HepG2 (cell line): Measurements from ENCODE around the gene ERFL. TPM values are rescaled to one million over a fixed set of nuclear protein-coding genes. Genes with fewer than 3 reads are reported as not detected.

ENCODE experiments used
- ATAC-seq: fragments of 200-7000 bp; cut with Tn5 transposase; 3 replicates; pipeline ENCODE4 v1.9.1; 2020; ENCODE audit warnings: mild to moderate bottlenecking, moderate library complexity
- BruUV-seq: library from RNA; stranded (reverse); fragments of 400-500 nt; replicated peaks from 2 replicates; lab custom pipeline; 2021; lab: Mats Ljungman, UMichigan
- CTCF ChIA-PET: fragments of 300-600 bp; formaldehyde crosslinking; extraction: SDS; loops from one replicate; lab custom pipeline; 2021; ENCODE audit warnings: low total read pairs, inconsistent platforms, low intra/inter-chr PET ratio; lab: Yijun Ruan, JAX
- POLR2A ChIA-PET: fragments of 350-600 bp; sonication (Branson Sonifier 250); formaldehyde crosslinking; loops from one replicate; lab custom pipeline; 2020; ENCODE audit warnings: antibody characterized with exemption, inconsistent platforms; lab: Yijun Ruan, JAX
- DNase-seq: peaks from one replicate; pipeline ENCODE4 v3.0.0-alpha.2; 2015; ENCODE audit warnings: low spot score
- FAIRE-seq: peaks from 3 replicates; lab custom pipeline; 2011; peaks lifted over from hg19 to GRCh38; lab: Jason Lieb, UNC
- H2AFZ ChIP-seq: one replicate; pipeline ENCODE4 v1.6.1; 2011; ENCODE audit warnings: low read length, inconsistent platforms
- H3K27ac ChIP-seq: fragments of 300-600 bp; 3 replicates; pipeline ENCODE4 v1.8.0; 2011; ENCODE audit warnings: mixed run types, mild to moderate bottlenecking, mixed read lengths, low read length, inconsistent platforms; ENCODE audit not compliant: insufficient read depth; ENCODE audit errors: extremely low read length
- H3K27me3 ChIP-seq, 2 experiments: fragments of 200-600 bp in 1 of 2; 2 replicates in 1 of 2; 3 replicates in 1 of 2; pipeline versions ENCODE4 v1.6.0 to v1.8.0; 2011; ENCODE audit warnings: low read length in 2 of 2, mild to moderate bottlenecking in 2 of 2, moderate library complexity in 2 of 2, inconsistent platforms in 1 of 2; ENCODE audit not compliant: insufficient read depth in 2 of 2, control insufficient read depth in 1 of 2
- H3K36me3 ChIP-seq, 2 experiments: fragments of 200-600 bp in 1 of 2; replicated peaks in 1 of 2; 2 replicates in 1 of 2; 3 replicates in 1 of 2; pipeline versions ENCODE4 v1.5.1 to v1.8.0; 2011; ENCODE audit warnings: low read length in 2 of 2, inconsistent platforms in 1 of 2; ENCODE audit not compliant: insufficient read depth in 2 of 2, control insufficient read depth in 1 of 2
- H3K4me1 ChIP-seq: 2 replicates; pipeline ENCODE4 v1.5.1; 2012; ENCODE audit warnings: low read length, inconsistent platforms; ENCODE audit not compliant: insufficient read depth
- H3K4me2 ChIP-seq: 2 replicates; pipeline ENCODE4 v1.6.0; 2011; ENCODE audit warnings: low read depth, low read length, inconsistent platforms
- H3K4me3 ChIP-seq, 3 experiments: fragments of 200-600 bp in 1 of 3; sonication (generic), shearing (Covaris generic) in 1 of 3; replicated peaks in 1 of 3; 2 replicates each; pipeline ENCODE4 v1.5.1; 2011 to 2016; ENCODE audit warnings: low read length in 3 of 3, inconsistent platforms in 2 of 3, low read depth in 2 of 3, mild to moderate bottlenecking in 2 of 3, control low read depth in 1 of 3, mixed read lengths in 1 of 3; ENCODE audit not compliant: insufficient read depth in 1 of 3
- H3K79me2 ChIP-seq: one replicate; pipeline ENCODE4 v1.6.1; 2011; ENCODE audit warnings: low read length, inconsistent platforms; ENCODE audit not compliant: insufficient read depth
- H3K9ac ChIP-seq: 2 replicates; pipeline ENCODE4 v1.6.0; 2011; ENCODE audit warnings: mild to moderate bottlenecking, low read depth, low read length, inconsistent platforms; ENCODE audit not compliant: insufficient read depth
- H3K9me3 ChIP-seq: 2 replicates; pipeline ENCODE4 v1.5.1; 2012; ENCODE audit warnings: mild to moderate bottlenecking, low read length
- H4K20me1 ChIP-seq: 2 replicates; pipeline ENCODE4 v1.6.0; 2011; ENCODE audit warnings: inconsistent platforms, mild to moderate bottlenecking, low read length, moderate library complexity; ENCODE audit not compliant: insufficient read depth
- ATF2 ChIP-seq: sonication (generic); formaldehyde crosslinking; IDR thresholded peaks from 2 replicates; pipeline ENCODE4 v1.4.0; 2020; ENCODE audit warnings: missing genetic modification reagents
- CREB1 ChIP-seq, 2 experiments: fragments of 450-650 bp in 1 of 2; IDR thresholded peaks; 2 replicates each; pipeline ENCODE4 v1.6.1; 2016 to 2017; ENCODE audit warnings: control low read depth in 1 of 2, mild to moderate bottlenecking in 1 of 2, missing compliant biosample characterization in 1 of 2, missing genetic modification characterization in 1 of 2
- SKI ChIP-seq: fragments of 450-650 bp; IDR thresholded peaks from one replicate; pipeline ENCODE4 v1.6.1; 2018; ENCODE audit warnings: mild to moderate bottlenecking; ENCODE audit not compliant: partially characterized antibody
- TERF1 ChIP-seq: sonication (generic); formaldehyde crosslinking; IDR thresholded peaks from 2 replicates; pipeline ENCODE4 v1.8.0; 2022; ENCODE audit warnings: mild to moderate bottlenecking, missing genetic modification reagents, moderate library complexity
- ZNF256 ChIP-seq: sonication (generic); formaldehyde crosslinking; conservative IDR thresholded peaks from 2 replicates; pipeline ENCODE4 v1.4.0; 2020; ENCODE audit warnings: missing genetic modification reagents
- WGBS: methylation state at CpG from one replicate; pipeline ENCODE4 v1.1.6; 2017; ENCODE audit warnings: low lambda C conversion rate; 5-methylcytosine and 5-hydroxymethylcytosine counted together
- in situ Hi-C: cut with HindIII; loops from 2 replicates; pipeline ENCODE4 v1.10.0; 2017; ENCODE audit warnings: low pct_unique_long_range_greater_than_20kb; ENCODE audit not compliant: extremely low pct_ligation_motif_present
- intact Hi-C: fragments of 100-400 bp; cut with micrococcal nuclease; formaldehyde crosslinking; loops from one replicate; pipeline ENCODE4 v1.10.0; 2022; ENCODE audit not compliant: unreplicated experiment
- polyA plus RNA-seq, 8 experiments: library from polyadenylated mRNA; depleted of rRNA in 3 of 8; stranded (reverse) in 7 of 8; unstranded in 1 of 8; fragments of >200 nt; fragmentation: Illumina TruSeq in 4 of 8; extraction: Trizol in 4 of 8; gene quantifications; 2 replicates each; pipeline versions ENCODE4 v1.2.1 to v1.2.3, GENCODE V29; 2011 to 2016; ENCODE audit warnings: low read depth in 4 of 8, missing spikeins in 1 of 8, mixed read lengths in 1 of 8; ENCODE audit not compliant: insufficient read depth in 1 of 8
- total RNA-seq, 5 experiments: library from RNA; depleted of rRNA; stranded (reverse); fragments of >200 nt; fragmentation: Illumina TruSeq; extraction: Trizol; gene quantifications; 2 replicates each; pipeline ENCODE4 v1.2.3, GENCODE V29; 2016; ENCODE audit warnings: low read depth in 1 of 5

ERFL gene
- total and polyA plus RNA-seq, 2 of the 13 experiments (the other 11 are each of a cell fraction or from before 2014, with no cell fraction given) = not detected

DNA sequence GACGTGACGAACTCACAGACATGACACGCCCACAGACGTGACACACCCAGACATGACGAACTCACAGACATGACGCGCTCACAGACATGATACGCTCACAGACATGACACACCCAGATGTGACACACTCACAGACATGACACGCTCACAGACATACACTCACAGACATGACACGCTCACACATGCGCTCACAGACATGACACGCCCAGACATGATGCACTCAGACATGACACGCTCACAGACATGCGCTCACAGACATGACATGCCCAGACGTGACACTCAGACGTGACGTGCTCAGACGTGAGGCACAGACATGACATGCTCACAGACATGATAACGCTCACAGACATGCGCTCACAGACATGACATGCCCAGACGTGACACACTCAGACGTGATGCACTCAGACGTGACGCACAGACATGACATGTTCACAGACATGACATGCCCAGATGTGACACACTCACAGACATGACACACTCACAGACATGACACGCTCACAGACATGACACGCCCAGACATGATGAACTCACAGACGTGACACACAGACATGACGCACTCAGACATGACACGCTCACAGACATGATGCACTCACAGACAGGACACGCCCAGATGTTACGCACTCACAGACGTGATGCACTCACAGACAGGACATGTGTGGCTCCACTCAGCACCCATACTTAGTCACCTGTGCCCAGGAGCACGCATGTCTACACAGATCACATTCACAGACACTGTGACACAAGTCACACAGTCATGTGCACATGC is 8.1 kb downstream of the ERFL start:
- Histone ChIP-seq H2AFZ (no peak overlapping the region), H3K27me3 (peaks cover 0 to 40% of the 10 kb centered on the region in 2 experiments), H3K36me3 (no peaks in the 10 kb centered on the region), H3K4me3 (no peak overlapping the region), H3K27ac (no peak overlapping the region), H3K4me1 (no peaks in the 10 kb centered on the region), H4K20me1 (no peaks in the 10 kb centered on the region), H3K4me2 (no peak overlapping the region), H3K9ac (no peak overlapping the region), H3K9me3 (no peaks in the 10 kb centered on the region), H3K79me2 (no peaks in the 10 kb centered on the region)
- no peak for ATAC-seq
- FAIRE-seq = no peak
- no TSS peak for BruUV-seq
- in situ Hi-C loops (no loop called here), intact Hi-C loops (no loop called here)
- CTCF ChIA-PET = no interaction called here
- 74% methylated on average over 20 of the region's 33 CpGs for WGBS
- TF ChIP-seq ZNF256 (CRISPR knock-in tag) (no peak), SKI (peak; percentile 23), ATF2 (CRISPR knock-in tag) (no peak), CREB1 (IDR thresholded peaks at IDR 0.05) (peak; percentile 80; the same call in 1 of the 2 replicates), CREB1 (CRISPR knock-in tag; IDR thresholded peaks at IDR 0.05) (no peak), TERF1 (CRISPR knock-in tag) (no peak)
- no peak for DNase-seq
- POLR2A ChIA-PET = no interaction called here
